H1 (cell line): ENCODE results near the gene MCF2L2. TPM values are rescaled to one million over a fixed set of nuclear protein-coding genes. Genes with fewer than 3 reads are reported as not detected.
A peak's percentile ranks its signal among the peaks of the same experiment; 100 is the strongest.

Source experiments
- CTCF ChIA-PET: fragments of 300-600 bp; sonication (Branson Sonifier 250); formaldehyde crosslinking; loops from one replicate; lab custom pipeline; 2021; ENCODE audit not compliant: partially characterized antibody; lab: Charles Lee
- POLR2A ChIA-PET: fragments of 300-600 bp; sonication (Branson Sonifier 250); formaldehyde crosslinking; loops from one replicate; lab custom pipeline; 2021; ENCODE audit warnings: inconsistent platforms; ENCODE audit not compliant: partially characterized antibody; lab: Charles Lee
- DNase-seq, 2 experiments: peaks; one replicate each; pipeline versions ENCODE4 v3.0.0 to v3.0.0-alpha.2; 2010 to 2022; ENCODE audit warnings: low spot score in 2 of 2, low read depth in 1 of 2, mixed read lengths in 1 of 2
- FAIRE-seq: peaks from 2 replicates; lab custom pipeline; 2011; peaks lifted over from hg19 to GRCh38; lab: Jason Lieb, UNC
- H2AFZ ChIP-seq: 2 replicates; pipeline ENCODE4 v1.8.1; 2012; ENCODE audit warnings: low read length, inconsistent platforms
- H2AK5ac ChIP-seq: 2 replicates; pipeline ENCODE4 v1.6.1; 2013; ENCODE audit warnings: low read depth, low read length
- H2BK120ac ChIP-seq: replicated peaks from 2 replicates; pipeline ENCODE3; 2013; ENCODE audit warnings: low read depth, low read length, inconsistent platforms
- H2BK12ac ChIP-seq: 2 replicates; pipeline ENCODE4 v1.6.1; 2013; ENCODE audit warnings: low read depth, low read length
- H2BK15ac ChIP-seq: 2 replicates; pipeline ENCODE4 v1.6.1; 2013; ENCODE audit warnings: low read length
- H2BK20ac ChIP-seq: 2 replicates; pipeline ENCODE4 v1.6.1; 2013; ENCODE audit warnings: low read length
- H2BK5ac ChIP-seq: 2 replicates; pipeline ENCODE4 v1.6.1; 2013; ENCODE audit warnings: low read depth, low read length
- H3K14ac ChIP-seq: 2 replicates; pipeline ENCODE4 v1.6.1; 2013; ENCODE audit warnings: inconsistent platforms; ENCODE audit not compliant: insufficient read length
- H3K18ac ChIP-seq: 2 replicates; pipeline ENCODE4 v1.6.1; 2013; ENCODE audit warnings: low read length; ENCODE audit errors: extremely low read depth
- H3K23ac ChIP-seq: 2 replicates; pipeline ENCODE4 v1.6.1; 2013; ENCODE audit warnings: inconsistent platforms; ENCODE audit not compliant: insufficient read length
- H3K23me2 ChIP-seq: 2 replicates; pipeline ENCODE4 v1.6.1; 2013; ENCODE audit warnings: low read depth, low read length
- H3K27ac ChIP-seq: 2 replicates; pipeline ENCODE4 v1.6.1; 2011; ENCODE audit warnings: low read depth, low read length, inconsistent platforms
- H3K27me3 ChIP-seq, 4 experiments: replicated peaks in 1 of 4; 1 replicate in 1 of 4; 2 replicates in 3 of 4; pipeline versions ENCODE4 v1.6.1 to v1.8.1; 2011 to 2013; ENCODE audit warnings: low read length in 3 of 4, mild to moderate bottlenecking in 3 of 4, inconsistent platforms in 2 of 4, mixed read lengths in 2 of 4, moderate library complexity in 1 of 4; ENCODE audit not compliant: control insufficient read depth in 3 of 4, insufficient read depth in 3 of 4; ENCODE audit errors: extremely low read depth in 1 of 4
- H3K36me3 ChIP-seq, 4 experiments: 2 replicates each; pipeline versions ENCODE4 v1.6.1 to v1.8.1; 2011 to 2013; ENCODE audit warnings: mild to moderate bottlenecking in 4 of 4, low read length in 3 of 4, moderate library complexity in 2 of 4, control low read depth in 1 of 4, inconsistent platforms in 1 of 4; ENCODE audit not compliant: insufficient read depth in 4 of 4, control insufficient read depth in 2 of 4
- H3K4ac ChIP-seq: replicated peaks from 2 replicates; pipeline ENCODE3; 2013; ENCODE audit warnings: low read length, low read depth, mixed read lengths, inconsistent platforms; ENCODE audit not compliant: insufficient read length
- H3K4me1 ChIP-seq, 4 experiments: replicated peaks in 1 of 4; 1 replicate in 1 of 4; 2 replicates in 3 of 4; pipeline versions ENCODE4 v1.6.1 to v1.8.1; 2011 to 2013; ENCODE audit warnings: low read length in 3 of 4, inconsistent platforms in 2 of 4, mixed read lengths in 1 of 4; ENCODE audit not compliant: insufficient read depth in 4 of 4, control insufficient read depth in 3 of 4
- H3K4me2 ChIP-seq, 2 experiments: 2 replicates each; pipeline versions ENCODE4 v1.6.1 to v1.8.1; 2011 to 2013; ENCODE audit warnings: low read depth in 2 of 2, low read length in 2 of 2, control low read depth in 1 of 2, inconsistent platforms in 1 of 2, mild to moderate bottlenecking in 1 of 2; ENCODE audit not compliant: insufficient read depth in 1 of 2
- H3K4me3 ChIP-seq, 4 experiments: fragments of 200-600, 300-600 bp in 1 of 4; sonication (generic), shearing (Covaris generic), sonication (Bioruptor Twin) in 1 of 4; 2 replicates each; pipeline versions ENCODE4 v1.5.1 to v1.8.1; 2011 to 2016; ENCODE audit warnings: low read length in 4 of 4, low read depth in 3 of 4, control low read depth in 2 of 4, inconsistent platforms in 2 of 4, mild to moderate bottlenecking in 2 of 4, mixed read lengths in 1 of 4, moderate library complexity in 1 of 4; ENCODE audit not compliant: insufficient read depth in 2 of 4; ENCODE audit errors: extremely low read depth in 1 of 4
- H3K56ac ChIP-seq: replicated peaks from 2 replicates; pipeline ENCODE3; 2013; ENCODE audit warnings: low read depth, mild to moderate bottlenecking, mixed read lengths, low read length, inconsistent platforms; ENCODE audit not compliant: insufficient read length
- H3K79me1 ChIP-seq: 2 replicates; pipeline ENCODE4 v1.6.1; 2013; ENCODE audit warnings: low read depth, low read length, control low read depth
- H3K79me2 ChIP-seq, 2 experiments: 2 replicates each; pipeline versions ENCODE4 v1.6.1 to v1.8.1; 2012 to 2013; ENCODE audit warnings: low read length in 2 of 2, mild to moderate bottlenecking in 2 of 2, inconsistent platforms in 1 of 2; ENCODE audit not compliant: insufficient read depth in 2 of 2, control insufficient read depth in 1 of 2
- H3K9ac ChIP-seq, 4 experiments: replicated peaks in 1 of 4; 1 replicate in 1 of 4; 2 replicates in 3 of 4; pipeline versions ENCODE4 v1.6.1 to v1.8.1; 2011 to 2013; ENCODE audit warnings: low read depth in 3 of 4, low read length in 3 of 4, control low read depth in 2 of 4, mild to moderate bottlenecking in 2 of 4, moderate library complexity in 2 of 4, inconsistent platforms in 1 of 4; ENCODE audit errors: extremely low read depth in 1 of 4
- H3K9me3 ChIP-seq, 2 experiments: 2 replicates each; pipeline versions ENCODE4 v1.6.1 to v1.8.1; 2012 to 2013; ENCODE audit warnings: mild to moderate bottlenecking in 2 of 2, moderate library complexity in 2 of 2, control low read depth in 1 of 2, inconsistent platforms in 1 of 2, low read depth in 1 of 2, low read length in 1 of 2, mixed read lengths in 1 of 2; ENCODE audit not compliant: insufficient read depth in 2 of 2
- H4K20me1 ChIP-seq, 2 experiments: replicated peaks in 1 of 2; 2 replicates each; pipeline versions ENCODE3 to v1.8.1; 2011 to 2013; ENCODE audit warnings: inconsistent platforms in 2 of 2, low read length in 2 of 2, mild to moderate bottlenecking in 1 of 2; ENCODE audit not compliant: insufficient read depth in 2 of 2, control insufficient read depth in 1 of 2
- H4K5ac ChIP-seq: 2 replicates; pipeline ENCODE4 v1.6.1; 2013; ENCODE audit warnings: low read length, low read depth, mixed read lengths, inconsistent platforms; ENCODE audit not compliant: insufficient read length
- H4K8ac ChIP-seq: 2 replicates; pipeline ENCODE4 v1.8.0; 2013; ENCODE audit warnings: mild to moderate bottlenecking, moderate library complexity, low read length, inconsistent platforms; ENCODE audit not compliant: insufficient read depth; ENCODE audit errors: extremely low read depth
- H4K91ac ChIP-seq: replicated peaks from 2 replicates; pipeline ENCODE3; 2013; ENCODE audit warnings: low read length, mixed read lengths, inconsistent platforms; ENCODE audit not compliant: insufficient read length
- POLR2A ChIP-seq, 2 experiments: IDR thresholded peaks; 1 replicate in 1 of 2; 2 replicates in 1 of 2; pipeline ENCODE4 v1.6.1; 2011; ENCODE audit warnings: low read depth in 2 of 2, low read length in 2 of 2, mild to moderate bottlenecking in 2 of 2; ENCODE audit errors: control extremely low read depth in 1 of 2
- TBP ChIP-seq: IDR thresholded peaks from 2 replicates; pipeline ENCODE4 v1.6.1; 2011; ENCODE audit warnings: low read depth, low read length, improper control_type of control experiment
- WGBS, 2 experiments: shearing (Covaris generic) in 1 of 2; methylation state at CpG; one replicate each; pipeline versions ENCODE4 v1.1.6 to v1.1.7; 2013 to 2015; ENCODE audit warnings: low lambda C conversion rate in 2 of 2, mixed read lengths in 2 of 2, inconsistent platforms in 1 of 2, low coverage in 1 of 2, missing lambda C conversion rate in 1 of 2; ENCODE audit not compliant: insufficient replicate concordance in 2 of 2, insufficient coverage in 1 of 2, insufficient read length in 1 of 2; ENCODE audit errors: extremely low coverage in 1 of 2, missing lambda C conversion rate in 1 of 2; 5-methylcytosine and 5-hydroxymethylcytosine counted together
- polyA plus RNA-seq, 7 experiments: library from polyadenylated mRNA; depleted of rRNA in 3 of 7; stranded (reverse) in 5 of 7; unstranded in 2 of 7; fragments of >200 nt in 5 of 7; fragments of 200-250 nt in 2 of 7; gene quantifications; 1 replicate in 5 of 7; 2 replicates in 1 of 7; 4 replicates in 1 of 7; pipeline versions ENCODE4 v1.2.1 to v1.2.3, GENCODE V29; 2011 to 2013; ENCODE audit warnings: missing spikeins in 2 of 7, mixed read lengths in 2 of 7
- total RNA-seq: library from RNA; stranded (reverse); fragmentation: NEBNext Ultra II Directional; extraction: Animal tissue kit (Norgen Biotek cat#: 25700); gene quantifications from 2 replicates; pipeline ENCODE4 v1.2.1, GENCODE V29; 2021

MCF2L2 gene
- total and polyA plus RNA-seq, 2 of the 8 experiments (the other 6 are each of a cell fraction or from before 2014, with no cell fraction given) = 4.1 to 13.7 TPM

DNA sequence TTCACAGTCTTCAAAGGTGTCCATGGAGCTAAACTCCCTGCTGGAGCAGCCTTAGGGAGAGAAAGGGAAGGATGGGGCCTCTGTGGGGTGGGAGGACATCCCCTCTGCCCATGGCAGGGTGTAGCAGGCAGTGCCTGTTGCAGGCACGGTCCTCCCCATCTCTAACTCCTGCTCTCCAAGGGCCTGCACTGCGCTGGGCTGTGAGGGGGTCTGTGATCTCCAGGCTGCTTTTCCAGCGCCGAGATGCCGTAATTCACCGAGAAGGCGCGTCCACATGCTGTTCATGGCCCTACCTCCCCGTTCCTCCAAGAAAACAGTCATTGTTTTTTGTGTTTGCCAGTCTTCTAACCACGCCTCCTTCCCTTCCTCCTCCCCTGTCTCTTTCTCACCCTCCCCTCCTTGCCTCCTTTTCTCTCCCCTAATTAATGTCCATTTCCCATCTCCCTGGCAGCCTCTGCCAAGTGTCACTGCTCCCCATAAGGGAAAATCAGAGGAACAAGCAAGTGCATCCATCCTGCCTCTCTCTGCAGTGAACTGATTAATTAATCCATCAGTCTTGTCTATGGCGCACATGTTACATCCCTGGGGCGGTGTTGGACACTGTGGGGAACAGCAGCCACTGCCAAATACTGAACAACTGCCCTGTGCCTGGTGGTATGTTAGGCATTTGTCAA is 248.2 kb downstream of the MCF2L2 start:
- 61% methylated on average over 12 of the region's 12 CpGs; no CpG with 5 or more reads in 1 of the 2 experiments for WGBS, 2 experiments
- TF ChIP-seq POLR2A (IDR thresholded peaks at IDR 0.05; ENCODE audit: control extremely low read depth in 1 of 2, low read depth in 2 of 2, low read length in 2 of 2) = no peak
- TF ChIP-seq TBP = no peak

More for the DNA sequence above, 248.2 kb downstream of the MCF2L2 start:
- H3K27me3 ChIP-seq = peaks cover 0 to 25% (median 20%) of the 10 kb centered on the region in 4 experiments; a peak in 6 of 7 replicates
- peaks cover 0 to 8% (median 1%) of the 10 kb centered on the region in 4 experiments; a peak in 3 of 7 replicates for H3K4me1 ChIP-seq
- no peak for FAIRE-seq
- no peaks in the 10 kb centered on the region for H3K79me1 ChIP-seq
- ChIA-PET POLR2A (interaction anchor here (1.5 kb wide), 1 partner anchor 73 kb away, joined by 3 read pairs; the partner anchor contains the start of gene B3GNT5), CTCF (interaction anchor here (0.6 to 8.9 kb wide), 14 partner anchors 8 to 1216 kb away, joined by 3 to 222 read pairs (median 4); partner anchors contain the start of gene LAMP3)
- H3K4me2 ChIP-seq = peak overlapping the region; percentile 49 to 99
- no peak overlapping the region for H2BK20ac ChIP-seq
- H2BK15ac ChIP-seq = 0 out of 2 replicates have a peak overlapping the region, but pooled peaks have one; percentile 6
- H3K23ac ChIP-seq = no peak overlapping the region
- H2BK120ac ChIP-seq = no peak overlapping the region
- no peak overlapping the region for H4K91ac ChIP-seq
- H3K9me3 ChIP-seq = no peaks in the 10 kb centered on the region
- 0 out of 2 replicates have a peak overlapping the region, but pooled peaks have one; percentile 9 for H4K8ac ChIP-seq
- H2BK12ac ChIP-seq = no peak overlapping the region
- H2AFZ ChIP-seq = no peak overlapping the region
- H2BK5ac ChIP-seq = no peak overlapping the region
- no peak overlapping the region for H3K27ac ChIP-seq
- H3K18ac ChIP-seq = no peak overlapping the region; the same call in 1 of the 2 replicates
- H4K20me1 ChIP-seq = no peaks in the 10 kb centered on the region
- no peak overlapping the region for H3K9ac ChIP-seq
- peaks cover 3% of the 10 kb centered on the region; the same call in 1 of the 2 replicates for H3K23me2 ChIP-seq
- peak in 1 of 2 experiments; percentile 64 for DNase-seq
- H3K36me3 ChIP-seq = no peaks in the 10 kb centered on the region
- H4K5ac ChIP-seq = no peak overlapping the region
- H3K4ac ChIP-seq = no peak overlapping the region
- peak overlapping the region in 1 of 4 experiments; percentile 66; a peak in 2 of 8 replicates for H3K4me3 ChIP-seq
- no peak overlapping the region for H3K14ac ChIP-seq
- no peak overlapping the region for H2AK5ac ChIP-seq
- no peak overlapping the region for H3K56ac ChIP-seq
- no peaks in the 10 kb centered on the region for H3K79me2 ChIP-seq
